NCI-H1694 (cell line): ENCODE measurements around the gene STPG2.
"Not testable (repeated sequence)": the region's sequence is repeated elsewhere in the genome, so short reads cannot be mapped to it uniquely, and the experiment has no call there.

Experiments used
- DNase-seq: peaks from one replicate; lab custom pipeline; 2025; lab: John Stamatoyannopoulos, UW

STPG2 gene

DNA sequence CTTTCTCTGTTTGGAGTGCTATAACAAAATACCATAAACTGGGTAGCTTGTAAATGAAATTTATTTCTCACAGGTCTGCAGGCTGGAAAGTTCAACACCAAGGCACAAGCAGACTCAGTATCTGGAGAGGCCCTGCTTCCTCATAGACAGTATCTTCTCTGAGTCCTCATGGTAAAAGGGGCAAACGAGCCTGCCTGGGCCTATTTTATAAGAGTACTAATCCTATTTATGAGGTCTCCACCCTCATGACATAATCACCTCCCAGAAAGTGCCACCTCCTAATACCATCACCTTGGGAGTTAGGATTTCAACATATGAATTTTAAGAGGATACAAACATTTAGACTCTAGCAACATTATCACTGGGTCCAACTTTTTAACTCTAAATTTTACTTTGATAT is 200.3 kb downstream of the STPG2 start:
- DNase-seq: no peak

DNA sequence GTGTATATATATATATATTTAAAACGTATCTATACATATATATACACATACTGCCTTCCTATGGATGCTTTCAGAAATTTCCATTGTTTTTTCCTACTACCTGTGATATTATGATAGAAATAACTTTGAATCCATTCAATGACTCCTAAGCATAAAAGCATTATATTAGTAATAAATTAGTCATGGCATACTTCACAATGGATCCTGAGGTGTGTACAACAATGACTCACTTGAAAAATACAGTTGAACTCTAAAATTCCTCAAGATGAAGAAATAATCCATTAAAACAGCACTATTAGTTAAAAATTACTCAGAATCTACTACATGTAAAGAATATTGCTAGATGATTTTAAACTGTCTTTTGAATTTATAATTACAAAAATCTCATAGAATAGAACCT is 201.1 kb downstream of the STPG2 start:
- no peak for DNase-seq

GRCh38 chr4:97938141-97938540 is 205.1 kb downstream of the STPG2 start:
- DNase-seq: no peak

DNA sequence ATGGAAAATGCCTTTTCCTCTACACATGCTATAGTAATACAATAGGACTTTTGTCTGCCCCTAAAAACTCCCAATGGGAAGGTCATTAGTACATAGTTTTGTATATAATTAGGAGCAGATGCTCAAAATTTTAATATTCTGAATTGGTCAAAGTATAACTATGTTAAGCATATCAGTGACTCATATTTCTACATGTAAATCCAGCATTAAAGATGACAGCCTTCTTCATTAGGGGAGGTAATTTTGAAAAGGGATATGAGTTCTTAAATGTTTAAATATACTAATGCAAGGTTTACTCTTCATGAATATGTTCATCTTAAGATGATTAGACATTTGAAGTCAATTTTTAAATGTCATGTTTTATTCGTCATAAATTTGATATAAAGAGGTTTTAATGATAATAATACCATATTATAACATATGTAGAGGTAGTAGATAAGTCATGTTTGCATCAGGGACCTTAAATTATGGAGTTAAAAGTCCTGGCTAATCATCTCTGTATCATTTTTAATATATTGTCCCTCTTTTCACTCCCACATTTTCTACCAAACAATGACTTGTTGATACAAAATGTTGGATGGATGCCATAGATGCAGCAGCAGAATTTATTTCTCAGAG is 218.8 kb downstream of the STPG2 start:
- no peak for DNase-seq

- DNase-seq: no peak
Measured at GRCh38 chr4:97923096-97923495, 220.2 kb downstream of the STPG2 start.

DNA sequence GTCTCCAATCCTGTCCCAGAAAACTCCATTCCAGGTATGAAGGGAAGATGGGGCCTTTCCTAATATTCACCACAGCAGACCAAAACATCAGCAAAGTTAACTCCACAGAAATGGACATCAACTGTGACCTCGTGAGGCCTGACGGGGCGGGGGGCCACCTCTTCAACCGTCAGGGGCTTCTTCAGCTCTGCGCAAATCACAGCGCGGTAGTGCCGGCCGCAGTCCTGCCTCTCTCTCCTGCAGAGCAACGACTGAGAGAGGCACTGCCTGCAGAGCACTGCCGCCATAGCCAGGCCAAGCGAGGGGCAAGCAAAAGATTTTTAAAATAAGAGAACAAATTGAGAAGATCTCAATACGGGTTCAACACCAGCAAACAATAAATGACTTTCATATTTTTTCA is 226.2 kb downstream of the STPG2 start:
- no peak for DNase-seq

DNA sequence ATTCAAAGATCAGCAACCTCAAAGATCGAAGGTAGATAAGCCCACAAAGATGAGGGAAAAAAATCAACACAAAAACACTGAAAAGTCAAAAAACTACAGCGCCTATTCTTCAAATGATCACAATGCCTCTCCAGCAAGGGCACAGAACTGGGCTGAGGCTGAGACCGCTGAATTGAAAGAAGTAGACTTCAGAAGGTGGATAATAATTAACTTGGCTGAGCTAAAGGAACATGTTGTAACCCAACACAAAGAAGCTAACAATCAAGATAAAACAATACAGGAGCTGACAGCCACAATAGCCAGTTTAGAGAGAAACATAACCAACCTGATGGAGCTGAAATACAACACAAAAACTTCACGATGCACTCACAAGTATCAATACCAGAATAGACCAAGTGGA is 231.1 kb downstream of the STPG2 start:
- DNase-seq: no peak

- no peak for DNase-seq
Measured at GRCh38 chr4:97911236-97911906, 231.9 kb downstream of the STPG2 start.

DNA sequence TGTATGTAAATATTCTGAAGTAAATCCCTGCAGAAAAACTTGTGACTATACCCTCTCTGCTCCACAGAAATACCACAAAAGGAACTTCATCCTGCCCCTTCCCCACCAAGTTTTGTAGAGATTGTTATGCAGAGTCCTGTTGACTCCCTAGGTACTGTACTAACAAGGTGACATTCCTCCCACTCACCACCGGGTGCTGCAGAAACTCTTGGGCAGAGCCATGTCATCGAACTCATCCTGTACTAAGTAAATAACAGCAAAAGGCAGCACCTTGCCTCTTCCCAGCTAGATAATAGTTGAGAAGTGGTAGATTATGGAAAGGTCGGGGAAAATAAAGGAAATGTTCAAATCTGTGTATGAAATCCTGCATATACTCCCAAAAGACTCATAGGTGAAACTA is 233.3 kb downstream of the STPG2 start:
- no peak for DNase-seq

DNA sequence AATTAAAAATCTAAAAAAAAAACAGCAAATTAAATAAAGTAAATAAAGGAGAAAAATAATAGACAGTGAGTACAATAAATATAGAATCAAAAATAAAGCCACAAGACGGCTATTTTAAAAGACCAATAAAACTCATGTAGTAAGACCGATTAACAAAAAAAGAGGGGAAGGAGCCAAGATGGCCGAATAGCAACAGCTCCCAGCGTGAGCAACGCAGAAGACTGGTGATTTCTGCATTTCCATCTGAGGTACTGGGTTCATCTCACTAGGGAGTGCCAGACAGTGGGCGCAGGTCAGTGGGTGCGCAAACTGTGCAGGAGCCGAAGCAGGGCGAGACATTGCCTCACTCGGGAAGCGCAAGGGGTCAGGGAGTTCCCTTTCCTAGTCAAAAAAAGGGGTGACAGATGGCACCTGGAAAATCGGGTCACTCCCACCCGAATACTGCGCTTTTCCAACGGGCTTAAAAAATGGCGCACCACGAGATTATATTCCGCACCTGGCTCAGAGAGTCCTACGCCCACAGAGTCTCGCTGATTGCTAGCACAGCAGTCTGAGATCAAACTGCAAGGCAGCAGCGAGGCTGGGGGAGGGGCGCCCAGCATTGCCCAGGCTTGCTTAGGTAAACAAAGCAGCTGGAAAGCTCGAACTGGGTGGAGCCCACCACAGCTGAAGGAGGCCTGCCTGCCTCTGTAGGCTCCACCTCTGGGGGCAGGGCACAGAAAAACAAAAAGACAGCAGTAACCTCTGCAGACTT is 239.7 kb downstream of the STPG2 start:
- not testable (repeated sequence) for DNase-seq

DNA sequence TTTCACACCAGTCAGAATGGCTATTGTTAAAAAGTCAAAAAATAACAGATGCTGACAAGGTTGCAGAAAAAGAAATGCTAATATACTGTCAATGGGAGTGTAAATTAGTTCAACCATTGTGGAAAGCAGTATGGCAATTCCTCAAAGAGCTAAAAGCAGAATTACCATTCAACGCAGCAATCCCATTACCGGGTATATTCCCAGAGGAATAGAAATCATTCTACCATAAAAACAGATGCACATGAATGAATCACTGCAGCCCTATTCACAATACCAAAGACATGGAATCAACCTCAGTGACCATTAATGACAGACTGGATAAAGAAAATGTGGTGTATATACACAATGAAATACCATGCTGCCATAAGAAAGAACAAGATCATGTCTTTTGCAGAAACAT is 243.0 kb downstream of the STPG2 start:
- DNase-seq: no peak

DNA sequence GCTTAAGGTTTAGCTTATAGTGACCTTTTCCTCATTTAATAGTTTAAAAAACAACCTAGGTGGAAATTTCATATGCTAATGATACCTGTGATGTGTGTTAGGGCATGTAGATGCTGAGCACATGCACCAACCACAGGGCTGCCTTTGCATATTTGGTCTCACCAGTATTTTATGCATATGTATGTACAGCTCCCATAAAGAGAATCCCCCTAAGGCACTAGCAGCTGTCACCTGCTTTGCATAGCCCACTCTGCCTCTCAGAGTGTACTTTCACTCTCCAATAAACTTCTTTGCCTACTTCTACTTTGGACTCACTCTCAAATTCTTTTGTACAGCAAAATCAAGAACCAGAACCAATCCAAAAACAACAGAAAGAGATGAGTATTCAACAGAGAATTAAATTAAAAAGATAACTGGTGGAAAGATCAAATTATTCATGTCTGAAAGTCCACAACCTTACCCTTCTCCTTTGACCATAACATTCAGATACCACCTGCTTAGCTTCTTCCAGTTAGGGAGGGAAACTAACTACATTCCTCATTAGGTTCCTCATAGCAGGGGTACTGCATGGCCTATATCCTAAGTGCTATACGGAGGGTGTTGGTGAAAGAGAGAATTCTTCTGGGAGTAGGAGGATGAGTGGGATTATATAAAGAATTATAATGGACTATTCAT is 250.5 kb downstream of the STPG2 start:
- DNase-seq: no peak

DNA sequence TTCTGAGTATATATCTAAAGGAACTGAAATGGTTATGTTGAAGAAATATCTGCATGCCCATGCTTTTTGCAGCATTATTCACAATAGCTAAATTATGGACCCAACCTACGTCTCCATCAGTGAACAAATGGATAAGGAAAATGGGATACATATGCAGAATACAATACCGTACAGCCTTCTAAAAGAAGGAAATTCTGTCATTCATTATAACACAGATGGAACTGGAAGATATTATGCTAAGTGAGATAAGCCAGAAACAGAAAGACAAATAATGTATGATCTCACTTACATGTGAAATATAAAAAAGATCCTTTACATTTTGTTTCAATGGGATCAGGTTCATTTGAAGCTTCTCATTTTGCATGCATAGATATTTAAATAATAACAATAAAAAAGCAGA is 263.3 kb downstream of the STPG2 start:
- DNase-seq: no peak

GRCh38 chr4:97868097-97868496 is 275.2 kb downstream of the STPG2 start:
- no peak for DNase-seq

DNA sequence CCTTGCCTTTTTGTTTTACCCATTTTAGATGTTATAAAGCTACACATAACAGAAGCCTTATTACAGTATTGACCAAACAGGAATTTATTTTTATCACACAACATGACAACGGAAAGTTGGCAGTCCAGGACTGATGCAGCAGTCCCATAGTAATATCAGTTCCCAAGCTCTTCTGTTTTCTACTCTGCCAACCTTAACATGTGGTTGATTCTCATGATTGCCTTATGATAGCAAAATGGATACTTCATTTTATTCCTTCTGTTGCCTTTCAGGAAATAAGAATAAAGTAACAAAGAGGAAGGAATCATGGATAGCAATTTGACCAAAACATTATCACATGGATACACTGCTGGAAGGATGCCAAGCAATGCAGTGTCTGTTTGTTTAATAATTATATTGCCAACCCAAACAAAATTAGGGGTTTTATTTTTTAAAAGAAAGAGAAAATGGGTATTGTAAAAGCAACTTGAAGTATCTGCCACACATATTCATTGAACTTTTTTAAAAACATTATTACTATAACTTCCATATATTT is 275.7 kb downstream of the STPG2 start:
- no peak for DNase-seq

DNA sequence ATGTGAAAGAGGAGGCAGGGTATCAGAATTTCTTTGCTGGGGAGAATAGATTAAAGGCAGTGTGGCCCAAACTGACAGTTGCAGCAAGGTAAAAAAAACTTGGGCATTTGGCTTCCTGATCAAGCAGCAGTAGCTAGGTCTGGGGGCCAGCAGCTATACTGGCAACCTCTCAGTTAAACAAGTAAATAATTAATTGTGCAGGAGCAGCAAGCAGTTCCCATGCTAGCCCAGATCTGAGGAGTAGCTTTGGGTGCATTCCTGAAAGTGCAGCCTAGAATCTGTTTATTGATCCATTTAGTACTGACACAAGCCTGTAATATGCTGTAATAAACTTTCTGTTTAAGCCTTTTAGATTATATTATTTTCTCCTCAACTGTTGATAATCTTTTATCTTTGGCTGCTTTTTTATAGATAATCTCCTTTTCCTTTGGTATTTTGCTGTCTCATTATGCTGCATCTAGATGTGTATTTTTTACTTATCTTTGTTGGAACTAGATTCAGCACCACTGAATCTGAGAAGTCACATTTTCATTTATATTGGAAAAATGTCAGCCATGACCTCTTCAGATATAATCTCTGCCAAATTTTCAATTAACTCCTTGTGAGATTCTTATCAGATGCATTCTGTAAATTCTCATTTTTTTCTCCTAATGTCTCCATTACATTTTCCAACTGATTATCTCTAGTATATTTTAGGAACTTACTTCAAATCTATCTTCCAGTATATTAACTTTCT is 276.3 kb downstream of the STPG2 start:
- DNase-seq: no peak

- DNase-seq: no peak
Measured at GRCh38 chr4:97851115-97851514, 292.2 kb downstream of the STPG2 start.

DNA sequence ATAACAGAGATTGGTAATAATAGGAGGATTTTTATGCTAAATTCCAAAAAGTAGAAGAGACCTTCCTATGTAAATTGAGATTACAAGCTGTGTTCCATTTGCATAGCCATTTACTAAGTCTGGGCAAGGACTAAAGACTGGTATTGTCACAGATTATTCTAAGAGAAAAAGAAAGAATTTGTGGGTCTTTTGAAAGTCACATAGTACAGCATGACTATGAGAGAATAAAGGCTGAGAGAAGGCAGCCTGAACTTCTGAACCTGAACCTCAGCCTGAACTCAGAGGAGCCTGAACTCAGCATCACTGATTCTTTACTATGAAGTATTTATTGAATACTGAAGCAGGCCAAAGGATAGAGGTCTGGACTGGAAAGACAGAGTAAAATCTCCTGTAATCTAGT is 297.5 kb downstream of the STPG2 start:
- DNase-seq: no peak

DNA sequence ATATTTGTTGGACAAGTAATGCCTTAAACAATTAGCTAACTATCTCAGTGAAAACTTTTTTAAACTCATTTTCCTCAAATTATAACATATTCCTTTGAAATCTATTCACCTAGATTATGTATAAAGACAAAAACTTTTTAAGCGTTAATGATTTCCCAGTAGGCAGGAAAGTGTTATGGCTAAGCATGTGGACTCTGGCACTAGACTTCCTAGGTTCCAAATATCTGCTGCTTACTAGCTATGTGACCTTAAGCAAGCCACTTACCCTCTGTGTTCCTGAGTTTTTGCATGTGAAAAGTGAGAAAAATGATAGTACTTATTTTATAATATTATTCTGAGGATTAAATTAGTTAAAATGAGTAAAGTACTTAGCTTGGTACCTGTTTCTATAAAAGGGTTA is 301.8 kb downstream of the STPG2 start:
- no peak for DNase-seq

DNA sequence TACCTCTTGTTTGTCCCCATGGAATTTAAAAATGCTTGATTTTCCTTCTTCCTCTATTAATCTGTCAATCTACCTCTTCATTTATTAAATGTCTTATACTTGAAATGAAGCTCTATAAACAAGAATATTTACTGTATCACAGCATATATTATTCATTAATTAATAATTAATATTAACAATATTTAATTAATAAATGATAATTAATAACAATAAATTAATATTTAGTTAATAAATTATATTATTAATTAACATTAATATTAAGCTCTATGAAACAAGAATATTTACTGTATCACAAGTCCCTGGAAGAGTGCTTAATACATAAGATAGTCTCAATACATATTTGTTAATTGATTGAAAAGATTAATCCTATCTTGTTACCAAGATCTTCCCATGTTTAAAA is 306.6 kb downstream of the STPG2 start:
- no peak for DNase-seq

DNA sequence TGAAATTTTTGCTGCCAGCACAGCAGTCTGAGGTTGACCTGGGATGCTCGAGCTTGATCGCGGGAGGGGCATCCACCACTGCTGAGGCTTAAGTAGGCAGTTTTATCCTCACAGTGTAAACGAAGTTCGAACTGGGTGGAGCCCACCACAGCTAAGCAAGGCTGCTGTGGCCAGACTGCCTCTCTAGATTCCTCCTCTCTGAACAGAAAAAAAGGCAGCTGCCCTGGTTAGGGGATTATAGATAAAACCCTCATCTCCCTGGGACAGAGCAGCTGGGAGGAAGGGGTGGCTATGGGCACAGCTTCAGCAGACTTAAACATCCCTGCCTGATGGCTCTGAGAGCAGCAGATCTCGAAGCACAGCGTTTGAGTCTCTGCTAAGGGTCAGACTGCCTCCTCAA is 314.6 kb downstream of the STPG2 start:
- no peak for DNase-seq

GRCh38 chr4:97819294-97819693 is 324.0 kb downstream of the STPG2 start:
- DNase-seq: no peak
